ENCODE data around the gene E2F6. TPM values are rescaled to one million over a fixed set of nuclear protein-coding genes. Genes with fewer than 3 reads are reported as not detected.

The E2F6 gene
- total and polyA plus RNA-seq, 2 of the 13 experiments (the other 11 are each of a cell fraction or from before 2014, with no cell fraction given) = 27.3 to 36.0 TPM

- 98% methylated on average over 5 of the region's 5 CpGs for WGBS (ENCODE audit: low lambda C conversion rate)
- CTCF ChIA-PET (ENCODE audit: low intra/inter-chr PET ratio, low total read pairs) = no interaction called here
- Histone ChIP-seq H3K36me3 (replicated peaks in 1 of 2; ENCODE audit: control insufficient read depth in 1 of 2, insufficient read depth in 2 of 2, low read length in 2 of 2) (peaks cover 2 to 13% of the 10 kb centered on the region in 2 experiments; a peak in 3 of 5 replicates), H3K4me1 (ENCODE audit: insufficient read depth, low read length) (no peaks in the 10 kb centered on the region), H3K9me3 (ENCODE audit: low read length) (peaks cover 12% of the 10 kb centered on the region; the same call in 1 of the 2 replicates), H3K9ac (ENCODE audit: insufficient read depth, low read depth, low read length) (no peak overlapping the region), H3K27me3 (ENCODE audit: control insufficient read depth in 1 of 2, insufficient read depth in 2 of 2, low read length in 2 of 2) (no peaks in the 10 kb centered on the region), H4K20me1 (ENCODE audit: insufficient read depth, low read length) (no peaks in the 10 kb centered on the region), H2AFZ (ENCODE audit: low read length) (no peak overlapping the region), H3K27ac (ENCODE audit: extremely low read length, insufficient read depth, low read length) (no peak overlapping the region), H3K4me2 (ENCODE audit: low read depth, low read length) (no peak overlapping the region), H3K79me2 (ENCODE audit: insufficient read depth, low read length) (no peaks in the 10 kb centered on the region), H3K4me3 (replicated peaks in 1 of 3; ENCODE audit: insufficient read depth in 1 of 3, low read depth in 2 of 3, low read length in 3 of 3) (no peak overlapping the region)
- no TSS peak for BruUV-seq (replicated peaks)
- DNase-seq (ENCODE audit: low spot score) (no peak), ATAC-seq (no peak), FAIRE-seq (peak; percentile 12)
- TF ChIP-seq MLXIP (CRISPR knock-in tag; IDR thresholded peaks at IDR 0.05; ENCODE audit: borderline replicate concordance) = no peak
- peak; percentile 40 for TF ChIP-seq RBM22 (optimal IDR thresholded peaks at IDR 0.05; ENCODE audit: low read length)
- intact Hi-C loops (cut with micrococcal nuclease; ENCODE audit: unreplicated experiment) (no loop called here), in situ Hi-C loops (cut with HindIII; ENCODE audit: extremely low pct_ligation_motif_present, low pct_unique_long_range_greater_than_20kb) (no loop called here)
- POLR2A ChIA-PET = no interaction called here
Observed at GRCh38 chr2:11437602-11438001, 28.4 kb downstream of the E2F6 start.

DNA sequence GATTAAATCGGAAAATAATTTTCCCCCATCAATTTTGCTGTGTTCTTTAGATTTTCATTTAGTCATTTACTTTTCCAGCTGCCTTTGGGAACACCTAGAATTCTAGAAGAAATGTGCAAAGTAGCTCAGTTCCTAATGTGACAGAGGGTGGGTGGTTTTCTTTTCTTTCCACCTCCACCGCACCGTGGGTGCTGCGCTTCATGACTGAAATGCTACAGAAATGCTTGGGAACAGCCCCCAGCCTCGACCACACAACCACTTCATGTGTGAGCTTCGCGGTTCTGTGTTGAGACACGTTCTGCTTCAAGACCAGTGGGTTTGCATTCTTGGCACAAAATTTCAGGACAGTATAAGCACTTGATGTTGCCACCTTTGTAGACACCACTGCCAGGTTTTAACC lies 30.9 kb downstream of the E2F6 start:
- ChIA-PET POLR2A (no interaction called here), CTCF (ENCODE audit: low intra/inter-chr PET ratio, low total read pairs) (no interaction called here)
- H3K27ac ChIP-seq (ENCODE audit: extremely low read length, insufficient read depth, low read length) = no peak overlapping the region
- H3K4me1 ChIP-seq (ENCODE audit: insufficient read depth, low read length) = no peaks in the 10 kb centered on the region
- FAIRE-seq (no peak), DNase-seq (ENCODE audit: low spot score) (no peak), ATAC-seq (no peak)
- in situ Hi-C loops (cut with HindIII; ENCODE audit: extremely low pct_ligation_motif_present, low pct_unique_long_range_greater_than_20kb) (no loop called here), intact Hi-C loops (cut with micrococcal nuclease; ENCODE audit: unreplicated experiment) (no loop called here)
- H3K27me3 ChIP-seq (ENCODE audit: control insufficient read depth in 1 of 2, insufficient read depth in 2 of 2, low read length in 2 of 2) = no peaks in the 10 kb centered on the region
- H4K20me1 ChIP-seq (ENCODE audit: insufficient read depth, low read length) = no peaks in the 10 kb centered on the region
- 96% methylated on average over 8 of the region's 8 CpGs for WGBS (ENCODE audit: low lambda C conversion rate)
- no peaks in the 10 kb centered on the region for H3K79me2 ChIP-seq (ENCODE audit: insufficient read depth, low read length)
- no peak overlapping the region for H3K4me3 ChIP-seq (replicated peaks in 1 of 3; ENCODE audit: insufficient read depth in 1 of 3, low read depth in 2 of 3, low read length in 3 of 3)
- H3K4me2 ChIP-seq (ENCODE audit: low read depth, low read length) = no peak overlapping the region
- H3K9me3 ChIP-seq (ENCODE audit: low read length) = no peaks in the 10 kb centered on the region
- H3K36me3 ChIP-seq (replicated peaks in 1 of 2; ENCODE audit: control insufficient read depth in 1 of 2, insufficient read depth in 2 of 2, low read length in 2 of 2) = peaks cover 0 to 2% of the 10 kb centered on the region in 2 experiments; a peak in 2 of 5 replicates
- no peak overlapping the region for H3K9ac ChIP-seq (ENCODE audit: insufficient read depth, low read depth, low read length)
- no peak overlapping the region for H2AFZ ChIP-seq (ENCODE audit: low read length)
- BruUV-seq (replicated peaks) = no TSS peak
- no peak for TF ChIP-seq RNF2 (conservative IDR thresholded peaks at IDR 0.05; ENCODE audit: low read depth)
- TF ChIP-seq ZNF841 (CRISPR knock-in tag; IDR thresholded peaks at IDR 0.05; ENCODE audit: borderline replicate concordance) = no peak
- TF ChIP-seq SOX13 (IDR thresholded peaks at IDR 0.05) = no peak
- TF ChIP-seq SOX13 (CRISPR knock-in tag; conservative IDR thresholded peaks at IDR 0.05 in 1 of 2, IDR thresholded peaks at IDR 0.05 in 1 of 2) = no peak
- TF ChIP-seq ZNF207 (IDR thresholded peaks at IDR 0.05; ENCODE audit: borderline replicate concordance) = no peak
- no peak for TF ChIP-seq THAP7 (CRISPR knock-in tag; IDR thresholded peaks at IDR 0.05)
- no peak for TF ChIP-seq SNAPC4 (CRISPR knock-in tag; IDR thresholded peaks at IDR 0.05)

Measured in HepG2 (cell line).